ENCODE data around the gene CTDP1.

Gene CTDP1

GRCh38 chr18:79763407-79763806 lies 83.8 kb downstream of the CTDP1 start:
- no peak for DNase-seq (ENCODE audit: low spot score)

DNA sequence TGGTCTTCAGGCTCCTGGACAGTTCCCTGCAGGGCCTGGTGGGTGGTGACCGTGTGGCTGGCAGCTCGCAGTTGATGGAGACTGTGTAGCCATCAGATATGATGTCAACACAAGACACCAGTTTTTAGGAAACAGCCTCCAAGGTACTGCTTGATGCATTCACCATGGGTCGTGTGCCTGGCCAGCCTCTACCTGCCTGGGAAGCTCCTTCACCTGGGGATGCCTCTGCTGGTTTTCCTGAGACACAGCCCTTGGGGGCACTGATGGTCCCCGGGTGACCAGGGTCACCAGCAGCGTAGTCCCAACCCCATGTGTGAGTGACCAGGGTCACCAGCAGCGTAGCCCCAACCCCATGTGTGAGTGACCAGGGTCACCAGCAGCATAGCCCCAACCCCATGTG lies 84.5 kb downstream of the CTDP1 start:
- no peak for DNase-seq (ENCODE audit: low spot score)

DNA sequence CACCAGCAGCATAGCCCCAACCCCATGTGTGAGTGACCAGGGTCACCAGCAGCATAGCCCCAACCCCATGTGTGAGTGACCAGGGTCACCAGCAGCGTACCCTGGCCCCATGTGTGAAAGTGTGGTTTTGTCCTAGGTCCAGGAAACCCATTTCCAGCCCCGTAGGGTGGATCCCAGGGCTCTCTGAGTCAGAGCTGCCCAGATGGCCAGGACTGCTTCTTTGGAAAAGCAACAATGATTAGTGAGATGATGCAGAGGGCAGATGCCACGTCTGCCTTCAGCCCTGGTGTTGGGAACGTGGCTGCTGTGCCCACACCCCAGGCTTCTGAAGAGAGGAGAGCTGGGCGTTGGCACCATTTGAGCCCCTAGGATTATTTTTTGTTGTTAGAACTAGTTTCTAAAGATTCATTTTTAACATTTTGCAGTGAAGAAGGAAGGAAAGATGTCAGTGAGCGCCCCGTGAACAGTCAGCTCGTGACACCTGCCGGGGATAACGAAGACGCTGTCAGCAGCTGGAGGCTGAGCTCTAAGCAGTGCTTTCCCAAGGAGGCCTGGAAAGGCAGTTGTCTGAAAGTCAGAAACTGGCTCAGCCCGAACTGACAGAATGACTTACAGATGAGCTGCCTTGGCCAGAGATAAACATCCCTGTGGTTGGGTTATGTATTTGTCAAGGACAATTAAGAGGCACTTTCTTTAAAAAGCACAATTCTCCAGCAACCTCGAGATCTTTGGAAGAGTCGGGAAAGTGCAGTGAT lies 86.1 kb downstream of the CTDP1 start:
- no peak for DNase-seq (ENCODE audit: low spot score)

DNA sequence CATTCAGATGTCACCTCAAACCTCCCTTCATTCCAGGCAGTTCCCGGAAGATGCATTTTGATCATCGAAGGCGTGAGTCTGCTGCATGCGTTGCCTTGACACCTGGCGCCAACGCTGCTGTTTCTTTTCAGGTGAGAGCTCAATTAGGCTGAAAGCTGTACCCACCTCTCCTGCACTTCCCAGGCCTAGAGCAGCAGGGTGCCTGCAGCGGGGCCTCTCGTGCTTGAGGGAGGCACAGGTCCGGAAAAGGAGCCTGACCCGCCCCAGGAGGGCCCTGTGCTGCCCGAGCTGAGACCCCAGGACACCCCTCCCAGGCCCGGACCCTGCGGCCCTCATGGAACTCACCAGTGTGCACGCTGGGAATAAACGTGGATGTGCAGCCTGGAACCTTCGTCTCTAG lies 86.7 kb downstream of the CTDP1 start:
- no peak for DNase-seq (ENCODE audit: low spot score)

DNA sequence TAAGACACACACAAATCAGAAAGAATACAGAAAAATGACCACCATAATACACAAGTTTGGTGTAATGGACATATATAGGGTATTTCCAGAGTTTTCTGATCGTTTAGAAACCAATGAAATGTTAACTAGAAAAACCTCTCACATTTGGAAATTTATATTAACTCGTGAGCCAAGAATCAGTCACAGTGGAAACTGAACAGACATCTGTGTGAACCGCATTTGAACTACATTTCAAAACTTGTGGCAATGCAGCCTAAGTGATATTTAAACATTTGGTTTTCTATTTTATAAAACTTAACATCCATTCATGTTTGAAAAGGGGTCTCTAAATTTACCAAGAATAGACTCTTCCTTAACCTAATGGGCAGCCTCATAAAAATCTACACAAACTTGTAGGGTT lies 89.1 kb downstream of the CTDP1 start:
- DNase-seq (ENCODE audit: low spot score) = no peak

DNA sequence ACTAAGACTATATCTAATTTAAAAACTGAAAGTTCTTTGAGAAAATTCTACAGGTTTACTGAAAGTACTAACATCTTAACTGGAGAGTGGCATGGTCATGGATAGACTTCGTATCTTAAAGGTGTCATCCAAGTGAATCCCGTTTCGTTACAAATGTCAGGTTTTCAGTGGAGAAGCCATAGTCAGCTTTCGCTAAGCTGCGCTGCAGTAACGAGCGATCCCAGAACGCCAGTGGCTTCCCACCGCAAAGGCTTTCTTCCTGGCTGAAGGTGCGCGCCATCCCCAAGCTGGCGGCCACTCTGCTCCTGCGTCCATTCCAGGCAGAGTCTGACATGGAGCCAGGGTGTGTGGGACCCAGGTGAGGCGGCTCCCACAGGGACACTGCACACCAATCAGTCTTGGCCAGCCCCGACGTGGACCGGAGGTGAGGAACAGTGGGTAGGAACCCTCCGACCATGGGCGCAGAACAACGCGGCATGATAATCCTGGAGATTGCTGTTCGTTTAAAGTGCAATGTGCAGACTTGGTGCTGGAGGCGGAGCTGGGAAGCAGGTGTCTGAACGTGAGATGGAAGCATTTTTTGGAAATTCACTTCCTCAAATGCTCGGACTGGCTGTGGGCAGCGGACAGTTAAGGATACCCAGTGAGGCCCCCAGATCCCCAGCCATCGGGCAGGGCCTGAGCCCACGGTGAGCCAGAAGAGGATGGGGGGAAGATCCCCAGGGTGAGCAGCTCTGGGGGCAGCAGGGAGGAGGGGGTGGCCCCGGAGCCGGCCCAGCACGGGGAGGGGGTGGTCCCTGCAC lies 90.3 kb downstream of the CTDP1 start:
- no peak for DNase-seq (ENCODE audit: low spot score)

GRCh38 chr18:79770501-79770815 lies 90.9 kb downstream of the CTDP1 start:
- DNase-seq (ENCODE audit: low spot score) = no peak

DNA sequence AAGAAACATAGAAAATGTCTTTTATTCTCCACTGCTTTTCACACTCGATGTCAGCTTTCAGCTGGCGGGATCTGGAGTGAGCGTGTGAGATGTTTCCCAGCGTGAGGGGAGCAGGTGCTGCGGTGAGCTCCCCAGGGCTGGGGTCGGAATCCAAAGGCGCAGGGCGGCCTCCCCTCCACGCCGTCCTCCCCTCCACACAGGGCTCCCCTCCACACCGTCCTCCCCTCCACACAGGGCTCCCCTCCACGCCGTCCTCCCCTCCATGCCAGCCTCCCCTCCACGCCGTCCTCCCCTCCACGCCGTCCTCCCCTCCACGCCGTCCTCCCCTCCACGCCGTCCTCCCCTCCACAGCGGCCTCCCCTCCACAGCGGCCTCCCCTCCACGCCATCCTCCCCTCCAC lies 91.2 kb downstream of the CTDP1 start:
- no peak for DNase-seq (ENCODE audit: low spot score)

DNA sequence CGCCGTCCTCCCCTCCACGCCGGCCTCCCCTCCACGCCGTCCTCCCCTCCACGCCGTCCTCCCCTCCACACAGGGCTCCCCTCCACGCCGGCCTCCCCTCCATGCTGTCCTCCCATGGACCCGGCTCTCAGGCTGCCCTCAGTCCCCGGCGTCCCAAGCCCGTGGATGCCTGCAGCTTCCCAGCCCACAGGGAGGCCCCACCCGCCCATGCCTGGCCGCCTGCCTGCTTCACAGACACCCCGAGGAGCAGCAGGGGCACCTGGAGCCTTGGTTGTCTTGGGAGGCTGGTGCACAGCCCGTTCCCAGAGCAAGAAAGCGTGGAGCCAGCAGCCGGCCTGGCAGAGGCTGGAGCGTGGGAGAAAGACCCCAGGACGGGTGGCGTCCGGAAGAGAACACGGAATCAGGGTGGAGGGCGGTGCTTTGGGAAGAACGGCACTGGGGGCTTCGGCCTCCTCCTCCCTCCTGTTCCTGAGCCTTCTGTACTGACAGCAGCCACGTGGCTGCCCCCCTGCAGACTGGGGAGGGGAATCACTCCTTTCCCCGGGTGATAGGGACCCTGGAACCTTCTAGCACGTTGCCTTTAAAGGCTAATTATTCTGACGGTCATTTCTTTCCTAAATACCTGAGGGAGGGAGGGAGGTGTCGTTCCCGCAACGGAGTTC lies 92.0 kb downstream of the CTDP1 start:
- DNase-seq (ENCODE audit: low spot score) = no peak

DNA sequence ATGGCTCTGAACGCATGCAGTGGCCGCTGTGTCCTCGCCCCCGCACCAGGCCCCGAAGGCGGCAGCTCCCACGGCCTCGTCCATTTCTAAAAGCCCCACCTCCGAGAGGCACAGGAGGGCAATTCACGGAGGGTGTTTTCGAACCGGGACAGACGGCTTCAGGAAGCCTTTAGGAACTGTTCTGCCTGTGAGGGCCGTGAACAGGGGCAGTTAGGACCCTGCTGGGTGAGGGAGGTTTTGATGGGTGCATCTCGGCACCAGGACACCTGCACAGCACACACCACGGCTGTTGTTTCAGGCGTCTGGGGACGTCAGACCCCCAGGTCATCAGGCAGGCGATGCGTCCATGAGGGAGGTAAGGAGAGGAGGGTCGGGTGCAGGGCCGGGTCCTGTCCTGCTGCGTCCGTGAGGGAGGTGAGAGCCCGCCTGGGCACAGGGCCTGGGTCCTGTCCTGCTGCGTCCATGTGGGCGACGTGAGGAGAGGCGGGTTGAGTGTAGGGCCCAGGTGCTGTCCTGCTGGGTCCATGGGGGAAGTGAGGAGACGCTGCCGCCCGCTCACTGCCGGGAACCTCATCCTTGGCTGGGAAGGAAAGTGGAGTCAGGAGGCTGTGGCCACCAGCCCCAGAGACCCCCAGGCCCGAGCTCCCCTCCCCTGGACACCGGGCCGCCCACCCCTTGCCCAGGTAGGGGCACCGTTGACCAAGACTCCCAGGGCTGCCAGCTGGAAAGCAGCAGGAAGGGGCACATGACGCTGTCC lies 92.7 kb downstream of the CTDP1 start:
- DNase-seq (ENCODE audit: low spot score) = no peak

DNA sequence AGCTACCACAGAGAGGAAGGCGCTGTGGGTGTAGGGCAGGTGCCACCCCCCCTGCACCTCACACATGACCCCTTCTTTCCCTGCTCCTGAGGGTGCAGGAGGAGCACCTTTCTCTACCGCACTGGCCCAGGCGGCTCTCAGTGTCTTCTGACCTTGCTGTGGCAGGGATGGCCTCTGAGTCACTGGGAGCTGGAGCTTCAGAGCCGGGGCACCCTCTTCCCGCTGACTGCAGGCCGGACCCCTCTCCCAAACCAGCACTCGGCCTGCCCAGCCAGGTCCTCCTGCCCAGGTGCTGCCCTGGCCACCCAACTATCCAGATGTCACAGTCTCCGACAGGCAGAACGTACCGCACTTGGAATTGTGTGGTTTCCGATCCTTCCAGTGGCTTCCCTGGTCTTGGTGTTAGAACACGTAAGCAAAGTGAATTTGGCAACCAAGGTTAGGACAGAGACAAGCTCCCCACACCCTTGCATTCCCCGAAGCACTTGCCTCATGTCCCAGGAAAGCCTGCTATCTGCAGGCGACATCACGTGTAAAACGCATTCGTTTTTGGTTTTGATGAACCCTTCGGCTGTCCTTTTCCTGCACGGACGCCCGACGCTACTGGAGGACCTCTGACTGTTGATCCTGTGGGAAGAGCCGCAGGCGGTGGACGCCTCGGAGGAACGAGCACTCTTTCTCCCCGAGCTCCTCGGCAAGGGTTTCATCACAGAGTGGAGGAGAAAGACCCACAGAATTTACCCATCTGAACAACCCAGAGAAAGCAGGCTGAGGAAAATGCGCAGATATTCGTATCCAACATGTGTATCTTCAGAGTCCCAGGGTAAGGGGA lies 93.5 kb downstream of the CTDP1 start:
- DNase-seq (ENCODE audit: low spot score) = no peak

DNA sequence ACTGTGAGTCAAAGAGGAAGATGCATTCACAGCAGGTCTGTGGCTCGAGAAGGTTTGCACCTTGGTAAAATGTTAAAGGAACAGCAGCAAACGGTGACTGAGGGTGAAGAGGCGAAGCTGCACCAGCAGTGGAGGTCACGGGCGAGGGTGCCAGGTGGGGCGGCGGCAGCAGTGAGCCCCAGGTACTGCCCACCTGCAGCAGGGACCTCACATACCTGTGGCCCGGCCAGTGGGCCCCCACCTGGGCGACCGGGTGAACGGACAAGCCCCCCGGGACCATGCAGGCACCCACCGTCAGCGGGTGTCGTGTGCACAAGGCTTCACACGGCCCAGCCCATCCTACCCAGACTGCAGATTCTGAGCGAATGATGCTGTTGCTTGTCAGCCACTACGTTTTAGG lies 94.5 kb downstream of the CTDP1 start:
- DNase-seq (ENCODE audit: low spot score) = no peak

GRCh38 chr18:79775441-79776221 lies 96.0 kb downstream of the CTDP1 start:
- DNase-seq (ENCODE audit: low spot score) = no peak

DNA sequence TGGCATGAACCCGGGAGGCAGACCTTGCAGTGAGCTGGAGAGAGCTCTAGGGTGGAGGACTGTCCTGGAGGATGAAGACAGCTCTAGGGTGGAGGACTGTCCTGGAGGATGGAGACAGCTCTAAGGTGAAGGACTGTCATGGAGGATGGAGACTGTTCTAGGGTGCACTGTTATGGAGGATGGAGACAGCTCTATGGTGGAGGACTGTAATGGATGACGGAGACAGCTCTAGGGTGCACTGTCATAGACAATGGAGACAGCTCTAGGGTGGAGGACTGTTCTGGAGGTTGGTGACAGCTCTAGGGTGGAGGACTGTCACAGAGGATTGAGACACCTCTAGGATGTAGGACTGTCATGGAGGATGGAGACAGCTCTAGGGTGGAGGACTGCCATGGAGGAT lies 97.1 kb downstream of the CTDP1 start:
- DNase-seq (ENCODE audit: low spot score) = no peak

DNA sequence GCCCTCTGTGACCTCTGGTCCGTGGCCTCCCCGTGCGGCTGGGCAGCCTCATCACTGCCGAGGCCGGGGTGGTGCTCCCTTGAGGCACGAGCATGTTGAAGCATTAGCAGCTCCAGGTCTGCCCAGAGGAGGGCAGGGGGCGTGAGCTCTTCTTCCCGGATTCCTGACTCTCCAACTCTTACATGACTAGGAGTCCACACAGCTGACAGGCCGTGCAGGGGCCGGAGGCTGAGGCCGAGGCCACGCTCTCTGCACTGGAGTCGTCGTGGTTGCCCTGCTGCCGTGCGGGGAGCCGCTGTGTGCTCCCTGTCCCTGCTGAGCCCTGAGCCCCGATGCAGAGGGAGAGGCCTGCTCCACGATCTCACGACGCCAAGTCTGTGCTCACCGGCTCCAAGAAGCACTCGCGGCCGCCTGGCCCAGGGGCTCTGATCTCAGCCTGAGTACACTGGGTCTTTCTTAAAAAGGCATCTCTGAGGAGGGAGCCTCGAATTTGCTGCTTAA lies 98.7 kb downstream of the CTDP1 start:
- DNase-seq (ENCODE audit: low spot score) = no peak

DNA sequence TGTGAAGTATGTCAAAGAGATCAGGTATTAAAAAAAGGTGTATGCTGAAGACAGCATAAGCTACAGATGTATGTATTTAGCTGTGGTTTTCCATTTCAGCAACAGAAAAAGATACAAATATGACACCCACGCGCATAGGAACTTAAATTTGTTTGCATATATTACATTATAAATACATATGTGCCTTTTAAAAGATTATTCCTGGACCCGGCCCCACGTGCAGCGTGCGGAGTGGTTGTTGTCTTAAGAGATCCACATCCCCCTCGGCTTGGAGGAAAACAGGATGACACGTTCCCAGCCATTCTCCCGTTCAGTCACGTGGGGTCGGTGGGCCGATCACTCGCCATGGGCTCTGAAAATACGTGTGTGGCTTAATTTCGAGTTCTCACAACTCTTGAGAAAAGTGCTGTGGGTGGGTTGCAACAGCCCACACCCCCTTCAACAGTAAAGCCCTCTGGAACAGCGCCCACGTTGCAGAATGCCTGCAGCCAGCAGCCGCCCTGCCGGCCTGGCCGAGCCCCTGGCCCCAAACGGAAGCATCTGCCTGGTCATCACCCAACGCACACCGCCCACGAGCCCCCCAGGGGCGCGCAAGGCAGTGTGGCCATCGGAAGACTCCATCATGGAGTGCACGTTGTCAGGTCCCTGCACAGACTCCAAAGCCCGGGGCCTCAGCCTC lies 99.6 kb downstream of the CTDP1 start:
- DNase-seq (ENCODE audit: low spot score) = no peak

DNA sequence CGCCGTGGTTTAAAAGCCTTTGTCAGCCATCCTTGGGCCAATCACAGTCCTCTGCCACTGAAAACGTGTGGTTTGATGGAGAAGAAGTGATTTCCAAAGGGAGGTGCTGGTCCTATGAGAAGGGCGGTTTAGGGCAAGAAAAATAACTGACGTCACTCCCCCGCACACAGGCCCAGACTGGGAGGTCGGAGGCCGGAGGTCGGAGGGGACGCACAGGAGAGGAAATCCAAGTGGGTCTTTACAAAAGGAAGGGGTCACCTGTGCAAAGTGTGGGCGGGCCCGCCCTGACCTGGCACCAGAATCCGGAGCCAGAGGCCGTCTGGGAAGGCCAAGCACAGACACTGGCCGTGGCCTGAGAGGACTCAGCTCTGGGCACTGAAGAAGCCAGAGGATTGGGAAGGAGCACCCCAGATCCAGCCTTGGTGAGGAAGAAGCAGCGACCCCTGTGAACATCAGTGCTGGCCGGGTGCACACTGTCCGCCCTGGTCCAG lies 100.1 kb downstream of the CTDP1 start:
- DNase-seq (ENCODE audit: low spot score) = no peak

DNA sequence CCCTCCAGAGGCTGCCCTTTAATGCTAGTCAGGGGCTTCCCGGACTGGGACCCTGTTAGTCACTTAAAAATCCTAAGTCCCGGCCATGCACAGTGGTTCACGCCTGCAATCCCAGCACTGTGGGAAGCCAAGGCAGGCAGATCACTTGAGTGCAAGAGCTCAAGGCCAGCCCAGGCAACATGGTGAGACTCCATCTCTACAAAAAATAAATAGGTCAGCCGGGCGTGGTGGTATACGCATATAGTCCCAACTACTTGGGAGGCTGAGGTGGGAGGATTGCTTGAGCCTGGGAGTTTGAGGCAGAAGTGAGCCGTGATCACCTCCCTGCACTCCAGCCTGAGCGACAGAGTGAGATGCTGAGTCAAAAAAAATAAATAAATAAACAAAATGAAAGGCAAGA lies 100.9 kb downstream of the CTDP1 start:
- no peak for DNase-seq (ENCODE audit: low spot score)

GRCh38 chr18:79781331-79781941 lies 101.8 kb downstream of the CTDP1 start:
- DNase-seq (ENCODE audit: low spot score) = no peak
